SH-SY5Y (cell line): ENCODE results near the gene ZNF484.

Source experiments
- GATA2 ChIP-seq: IDR thresholded peaks from 2 replicates; pipeline ENCODE4 v1.6.1; 2011; ENCODE audit warnings: mild to moderate bottlenecking, low read depth, low read length
- GATA3 ChIP-seq: IDR thresholded peaks from 2 replicates; pipeline ENCODE4 v1.6.1; 2011; ENCODE audit warnings: low read depth, mild to moderate bottlenecking, low read length, moderate library complexity

GRCh38 chr9:92798358-92798757 is 79.5 kb downstream of the ZNF484 start:
- TF ChIP-seq GATA3: no peak
- no peak for TF ChIP-seq GATA2
